Panc1 (cell line): ENCODE measurements around the gene SLAMF1.

ENCODE experiments used
- TF ChIP-seq, protein P1 (sequence below): fragments of 450-650 bp; IDR thresholded peaks from 2 replicates; pipeline ENCODE4 v1.5.1; 2017; ENCODE audit warnings: mild to moderate bottlenecking
- TF ChIP-seq, protein P2 (sequence below), 2 experiments: IDR thresholded peaks; 2 replicates each; pipeline ENCODE4 v1.6.1; 2011 to 2012; ENCODE audit warnings: low read depth in 2 of 2, control low read depth in 1 of 2, low read length in 1 of 2, mild to moderate bottlenecking in 1 of 2, moderate library complexity in 1 of 2; ENCODE audit not compliant: insufficient read depth in 1 of 2

DNA sequence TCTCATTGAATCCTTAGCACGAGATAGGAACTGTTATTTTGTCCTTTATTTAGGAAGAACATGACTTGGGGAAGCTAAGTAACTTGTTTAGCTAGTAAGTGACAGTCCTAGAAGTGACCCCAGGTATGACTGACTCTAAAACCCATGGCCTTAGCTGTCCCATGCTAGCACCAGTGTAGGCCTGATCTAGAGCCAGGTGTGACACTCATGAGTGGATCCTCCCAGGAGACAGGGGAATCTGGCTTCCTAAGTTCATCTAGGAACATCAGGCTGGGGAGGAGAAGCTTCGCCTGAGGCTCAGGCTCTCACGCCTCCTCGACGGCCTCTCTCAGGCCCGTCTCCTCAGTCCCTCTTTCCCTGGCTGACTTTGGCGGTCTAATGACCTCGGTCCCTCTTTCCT, 33.6 kb upstream of the SLAMF1 start:
- TF ChIP-seq, protein P1, sequence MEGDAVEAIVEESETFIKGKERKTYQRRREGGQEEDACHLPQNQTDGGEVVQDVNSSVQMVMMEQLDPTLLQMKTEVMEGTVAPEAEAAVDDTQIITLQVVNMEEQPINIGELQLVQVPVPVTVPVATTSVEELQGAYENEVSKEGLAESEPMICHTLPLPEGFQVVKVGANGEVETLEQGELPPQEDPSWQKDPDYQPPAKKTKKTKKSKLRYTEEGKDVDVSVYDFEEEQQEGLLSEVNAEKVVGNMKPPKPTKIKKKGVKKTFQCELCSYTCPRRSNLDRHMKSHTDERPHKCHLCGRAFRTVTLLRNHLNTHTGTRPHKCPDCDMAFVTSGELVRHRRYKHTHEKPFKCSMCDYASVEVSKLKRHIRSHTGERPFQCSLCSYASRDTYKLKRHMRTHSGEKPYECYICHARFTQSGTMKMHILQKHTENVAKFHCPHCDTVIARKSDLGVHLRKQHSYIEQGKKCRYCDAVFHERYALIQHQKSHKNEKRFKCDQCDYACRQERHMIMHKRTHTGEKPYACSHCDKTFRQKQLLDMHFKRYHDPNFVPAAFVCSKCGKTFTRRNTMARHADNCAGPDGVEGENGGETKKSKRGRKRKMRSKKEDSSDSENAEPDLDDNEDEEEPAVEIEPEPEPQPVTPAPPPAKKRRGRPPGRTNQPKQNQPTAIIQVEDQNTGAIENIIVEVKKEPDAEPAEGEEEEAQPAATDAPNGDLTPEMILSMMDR = no peak
- TF ChIP-seq, protein P2, sequence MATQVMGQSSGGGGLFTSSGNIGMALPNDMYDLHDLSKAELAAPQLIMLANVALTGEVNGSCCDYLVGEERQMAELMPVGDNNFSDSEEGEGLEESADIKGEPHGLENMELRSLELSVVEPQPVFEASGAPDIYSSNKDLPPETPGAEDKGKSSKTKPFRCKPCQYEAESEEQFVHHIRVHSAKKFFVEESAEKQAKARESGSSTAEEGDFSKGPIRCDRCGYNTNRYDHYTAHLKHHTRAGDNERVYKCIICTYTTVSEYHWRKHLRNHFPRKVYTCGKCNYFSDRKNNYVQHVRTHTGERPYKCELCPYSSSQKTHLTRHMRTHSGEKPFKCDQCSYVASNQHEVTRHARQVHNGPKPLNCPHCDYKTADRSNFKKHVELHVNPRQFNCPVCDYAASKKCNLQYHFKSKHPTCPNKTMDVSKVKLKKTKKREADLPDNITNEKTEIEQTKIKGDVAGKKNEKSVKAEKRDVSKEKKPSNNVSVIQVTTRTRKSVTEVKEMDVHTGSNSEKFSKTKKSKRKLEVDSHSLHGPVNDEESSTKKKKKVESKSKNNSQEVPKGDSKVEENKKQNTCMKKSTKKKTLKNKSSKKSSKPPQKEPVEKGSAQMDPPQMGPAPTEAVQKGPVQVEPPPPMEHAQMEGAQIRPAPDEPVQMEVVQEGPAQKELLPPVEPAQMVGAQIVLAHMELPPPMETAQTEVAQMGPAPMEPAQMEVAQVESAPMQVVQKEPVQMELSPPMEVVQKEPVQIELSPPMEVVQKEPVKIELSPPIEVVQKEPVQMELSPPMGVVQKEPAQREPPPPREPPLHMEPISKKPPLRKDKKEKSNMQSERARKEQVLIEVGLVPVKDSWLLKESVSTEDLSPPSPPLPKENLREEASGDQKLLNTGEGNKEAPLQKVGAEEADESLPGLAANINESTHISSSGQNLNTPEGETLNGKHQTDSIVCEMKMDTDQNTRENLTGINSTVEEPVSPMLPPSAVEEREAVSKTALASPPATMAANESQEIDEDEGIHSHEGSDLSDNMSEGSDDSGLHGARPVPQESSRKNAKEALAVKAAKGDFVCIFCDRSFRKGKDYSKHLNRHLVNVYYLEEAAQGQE (IDR thresholded peaks at IDR 0.05; ENCODE audit: insufficient read depth in 1 of 2, low read depth in 2 of 2, low read length in 1 of 2) = no peak
